SK-N-SH treated with all-trans-retinoic acid at 6 μM for 48 hours (cell line): ENCODE measurements around the gene SOX10.

Experiments used
- ATAC-seq: fragments of 200-7000 bp; cut with Tn5 transposase; 3 replicates; pipeline ENCODE4 v1.9.1; 2020; ENCODE audit warnings: mild to moderate bottlenecking, moderate library complexity
- ARNTL ChIP-seq: fragments of 450-650 bp; formaldehyde crosslinking; IDR thresholded peaks from 2 replicates; pipeline ENCODE4 v1.5.0; 2020; ENCODE audit warnings: low read depth, mild to moderate bottlenecking, moderate library complexity, borderline replicate concordance
- BACH2 ChIP-seq: fragments of 250-450 bp; sonication (Bioruptor Pico); IDR thresholded peaks from 2 replicates; pipeline ENCODE4 v1.9.0; 2021; ENCODE audit warnings: mild to moderate bottlenecking, borderline replicate concordance
- CSDC2 ChIP-seq: fragments of 250-450 bp; sonication (Bioruptor Pico); IDR thresholded peaks from 2 replicates; pipeline ENCODE4 v1.5.0; 2020; ENCODE audit warnings: mild to moderate bottlenecking, moderate library complexity
- ESRRG ChIP-seq: fragments of 250-450 bp; sonication (Bioruptor Pico); IDR thresholded peaks from 2 replicates; pipeline ENCODE4 v1.6.1; 2021; ENCODE audit warnings: mild to moderate bottlenecking
- GLIS3 ChIP-seq: fragments of 250-450 bp; sonication (Bioruptor Pico); IDR thresholded peaks from 2 replicates; pipeline ENCODE4 v1.5.0; 2020; ENCODE audit warnings: mild to moderate bottlenecking, moderate library complexity
- ISL1 ChIP-seq: fragments of 250-450 bp; sonication (Bioruptor Pico); IDR thresholded peaks from 2 replicates; pipeline ENCODE4 v2.1.2; 2022; ENCODE audit warnings: mild to moderate bottlenecking, moderate library complexity
- OSR1 ChIP-seq: fragments of 250-450 bp; sonication (Bioruptor Pico); IDR thresholded peaks from 2 replicates; pipeline ENCODE4 v1.8.0; 2022; ENCODE audit warnings: moderate library complexity, mild to moderate bottlenecking, inconsistent platforms
- PPARA ChIP-seq: fragments of 250-450 bp; sonication (Bioruptor Pico); IDR thresholded peaks from 2 replicates; pipeline ENCODE4 v1.5.0; 2020; ENCODE audit warnings: mild to moderate bottlenecking, borderline replicate concordance
- RARB ChIP-seq: fragments of 250-450 bp; sonication (Bioruptor Pico); IDR thresholded peaks from 2 replicates; pipeline ENCODE4 v1.8.0; 2021; ENCODE audit warnings: mild to moderate bottlenecking, moderate library complexity
- SNAI2 ChIP-seq: fragments of 250-450 bp; sonication (Bioruptor Pico); IDR thresholded peaks from 2 replicates; pipeline ENCODE4 v1.5.0; 2020; ENCODE audit warnings: mild to moderate bottlenecking, moderate library complexity
- TCF4 ChIP-seq: fragments of 250-450 bp; sonication (Bioruptor Pico); IDR thresholded peaks from 2 replicates; pipeline ENCODE4 v1.8.0; 2021; ENCODE audit warnings: mild to moderate bottlenecking, moderate library complexity, borderline replicate concordance
- TOX ChIP-seq: fragments of 250-450 bp; sonication (Bioruptor Pico); IDR thresholded peaks from 2 replicates; pipeline ENCODE4 v1.8.0; 2021; ENCODE audit warnings: mild to moderate bottlenecking, moderate library complexity, borderline replicate concordance
- ZC3H10 ChIP-seq: fragments of 250-450 bp; sonication (Bioruptor Pico); IDR thresholded peaks from 2 replicates; pipeline ENCODE4 v1.5.1; 2021; ENCODE audit warnings: mild to moderate bottlenecking, moderate library complexity
- ZFP3 ChIP-seq: fragments of 250-450 bp; sonication (Bioruptor Pico); IDR thresholded peaks from 2 replicates; pipeline ENCODE4 v1.5.0; 2020; ENCODE audit warnings: mild to moderate bottlenecking, moderate library complexity
- ZFP30 ChIP-seq: fragments of 450-650 bp; formaldehyde crosslinking; IDR thresholded peaks from 2 replicates; pipeline ENCODE4 v1.5.0; 2022; ENCODE audit warnings: mild to moderate bottlenecking, moderate library complexity
- ZNF70 ChIP-seq: fragments of 450-650 bp; formaldehyde crosslinking; IDR thresholded peaks from 2 replicates; pipeline ENCODE4 v1.5.0; 2020; ENCODE audit warnings: mild to moderate bottlenecking, moderate library complexity
- ZNF8 ChIP-seq: fragments of 450-650 bp; formaldehyde crosslinking; IDR thresholded peaks from 2 replicates; pipeline ENCODE4 v1.5.0; 2020; ENCODE audit warnings: mild to moderate bottlenecking, moderate library complexity
- TF ChIP-seq, protein P1 (sequence below): fragments of 250-450 bp; sonication (Bioruptor Pico); IDR thresholded peaks from 2 replicates; pipeline ENCODE4 v1.5.1; 2021; ENCODE audit warnings: mild to moderate bottlenecking, moderate library complexity
- TF ChIP-seq, protein P2 (sequence below): fragments of 250-450 bp; sonication (Bioruptor Pico); IDR thresholded peaks from 2 replicates; pipeline ENCODE4 v1.8.0; 2020; ENCODE audit warnings: mild to moderate bottlenecking, moderate library complexity, borderline replicate concordance
- TF ChIP-seq, protein P3 (sequence below): fragments of 250-450 bp; sonication (Bioruptor Pico); IDR thresholded peaks from 2 replicates; pipeline ENCODE4 v1.5.0; 2020; ENCODE audit warnings: mild to moderate bottlenecking, moderate library complexity
- TF ChIP-seq, protein P4 (sequence below): fragments of 250-450 bp; sonication (Bioruptor Pico); IDR thresholded peaks from 2 replicates; pipeline ENCODE4 v1.8.0; 2021; ENCODE audit warnings: low read depth, mild to moderate bottlenecking, moderate library complexity, borderline replicate concordance
- TF ChIP-seq, protein P5 (sequence below): fragments of 250-450 bp; sonication (Bioruptor Pico); IDR thresholded peaks from 2 replicates; pipeline ENCODE4 v1.5.1; 2020; ENCODE audit warnings: low read depth, mild to moderate bottlenecking, moderate library complexity

The SOX10 gene

DNA sequence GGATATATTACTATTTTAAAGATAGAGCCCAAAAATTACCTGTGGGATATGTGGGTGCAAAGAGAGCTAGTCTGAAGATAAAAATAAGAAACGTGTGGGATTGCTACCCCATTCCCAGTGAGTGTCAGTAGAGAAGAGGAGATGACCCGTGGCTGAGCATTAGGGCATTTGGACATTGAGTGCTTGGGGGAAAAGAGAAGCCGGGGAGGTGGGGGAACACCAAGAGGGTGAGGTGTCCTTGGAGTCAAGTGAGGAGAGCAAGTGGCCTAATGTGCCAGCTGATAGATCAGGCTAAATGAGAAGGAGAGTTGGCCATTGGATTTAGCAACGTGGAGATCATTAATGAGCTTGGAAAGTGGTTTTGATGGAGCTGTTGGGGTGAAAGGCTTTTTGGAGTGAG lies 29.7 kb downstream of the SOX10 start:
- TF ChIP-seq RARB (no peak), ZNF8 (CRISPR knock-in tag) (no peak), SNAI2 (no peak), ISL1 (no peak), BACH2 (CRISPR knock-in tag) (no peak), ZFP3 (CRISPR knock-in tag) (no peak), TOX (CRISPR knock-in tag) (no peak), PPARA (no peak), TCF4 (CRISPR knock-in tag) (no peak), CSDC2 (CRISPR knock-in tag) (no peak), ESRRG (CRISPR knock-in tag) (no peak), ARNTL (no peak), ZFP30 (no peak), ZC3H10 (CRISPR knock-in tag) (no peak)
- TF ChIP-seq, protein P1, sequence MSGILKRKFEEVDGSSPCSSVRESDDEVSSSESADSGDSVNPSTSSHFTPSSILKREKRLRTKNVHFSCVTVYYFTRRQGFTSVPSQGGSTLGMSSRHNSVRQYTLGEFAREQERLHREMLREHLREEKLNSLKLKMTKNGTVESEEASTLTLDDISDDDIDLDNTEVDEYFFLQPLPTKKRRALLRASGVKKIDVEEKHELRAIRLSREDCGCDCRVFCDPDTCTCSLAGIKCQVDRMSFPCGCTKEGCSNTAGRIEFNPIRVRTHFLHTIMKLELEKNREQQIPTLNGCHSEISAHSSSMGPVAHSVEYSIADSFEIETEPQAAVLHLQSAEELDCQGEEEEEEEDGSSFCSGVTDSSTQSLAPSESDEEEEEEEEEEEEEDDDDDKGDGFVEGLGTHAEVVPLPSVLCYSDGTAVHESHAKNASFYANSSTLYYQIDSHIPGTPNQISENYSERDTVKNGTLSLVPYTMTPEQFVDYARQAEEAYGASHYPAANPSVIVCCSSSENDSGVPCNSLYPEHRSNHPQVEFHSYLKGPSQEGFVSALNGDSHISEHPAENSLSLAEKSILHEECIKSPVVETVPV, result no peak
- TF ChIP-seq, protein P2, sequence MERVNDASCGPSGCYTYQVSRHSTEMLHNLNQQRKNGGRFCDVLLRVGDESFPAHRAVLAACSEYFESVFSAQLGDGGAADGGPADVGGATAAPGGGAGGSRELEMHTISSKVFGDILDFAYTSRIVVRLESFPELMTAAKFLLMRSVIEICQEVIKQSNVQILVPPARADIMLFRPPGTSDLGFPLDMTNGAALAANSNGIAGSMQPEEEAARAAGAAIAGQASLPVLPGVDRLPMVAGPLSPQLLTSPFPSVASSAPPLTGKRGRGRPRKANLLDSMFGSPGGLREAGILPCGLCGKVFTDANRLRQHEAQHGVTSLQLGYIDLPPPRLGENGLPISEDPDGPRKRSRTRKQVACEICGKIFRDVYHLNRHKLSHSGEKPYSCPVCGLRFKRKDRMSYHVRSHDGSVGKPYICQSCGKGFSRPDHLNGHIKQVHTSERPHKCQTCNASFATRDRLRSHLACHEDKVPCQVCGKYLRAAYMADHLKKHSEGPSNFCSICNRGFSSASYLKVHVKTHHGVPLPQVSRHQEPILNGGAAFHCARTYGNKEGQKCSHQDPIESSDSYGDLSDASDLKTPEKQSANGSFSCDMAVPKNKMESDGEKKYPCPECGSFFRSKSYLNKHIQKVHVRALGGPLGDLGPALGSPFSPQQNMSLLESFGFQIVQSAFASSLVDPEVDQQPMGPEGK (CRISPR knock-in tag), result no peak
- TF ChIP-seq, protein P3, sequence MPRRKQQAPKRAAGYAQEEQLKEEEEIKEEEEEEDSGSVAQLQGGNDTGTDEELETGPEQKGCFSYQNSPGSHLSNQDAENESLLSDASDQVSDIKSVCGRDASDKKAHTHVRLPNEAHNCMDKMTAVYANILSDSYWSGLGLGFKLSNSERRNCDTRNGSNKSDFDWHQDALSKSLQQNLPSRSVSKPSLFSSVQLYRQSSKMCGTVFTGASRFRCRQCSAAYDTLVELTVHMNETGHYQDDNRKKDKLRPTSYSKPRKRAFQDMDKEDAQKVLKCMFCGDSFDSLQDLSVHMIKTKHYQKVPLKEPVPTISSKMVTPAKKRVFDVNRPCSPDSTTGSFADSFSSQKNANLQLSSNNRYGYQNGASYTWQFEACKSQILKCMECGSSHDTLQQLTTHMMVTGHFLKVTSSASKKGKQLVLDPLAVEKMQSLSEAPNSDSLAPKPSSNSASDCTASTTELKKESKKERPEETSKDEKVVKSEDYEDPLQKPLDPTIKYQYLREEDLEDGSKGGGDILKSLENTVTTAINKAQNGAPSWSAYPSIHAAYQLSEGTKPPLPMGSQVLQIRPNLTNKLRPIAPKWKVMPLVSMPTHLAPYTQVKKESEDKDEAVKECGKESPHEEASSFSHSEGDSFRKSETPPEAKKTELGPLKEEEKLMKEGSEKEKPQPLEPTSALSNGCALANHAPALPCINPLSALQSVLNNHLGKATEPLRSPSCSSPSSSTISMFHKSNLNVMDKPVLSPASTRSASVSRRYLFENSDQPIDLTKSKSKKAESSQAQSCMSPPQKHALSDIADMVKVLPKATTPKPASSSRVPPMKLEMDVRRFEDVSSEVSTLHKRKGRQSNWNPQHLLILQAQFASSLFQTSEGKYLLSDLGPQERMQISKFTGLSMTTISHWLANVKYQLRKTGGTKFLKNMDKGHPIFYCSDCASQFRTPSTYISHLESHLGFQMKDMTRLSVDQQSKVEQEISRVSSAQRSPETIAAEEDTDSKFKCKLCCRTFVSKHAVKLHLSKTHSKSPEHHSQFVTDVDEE (CRISPR knock-in tag), result no peak
- TF ChIP-seq, protein P4, sequence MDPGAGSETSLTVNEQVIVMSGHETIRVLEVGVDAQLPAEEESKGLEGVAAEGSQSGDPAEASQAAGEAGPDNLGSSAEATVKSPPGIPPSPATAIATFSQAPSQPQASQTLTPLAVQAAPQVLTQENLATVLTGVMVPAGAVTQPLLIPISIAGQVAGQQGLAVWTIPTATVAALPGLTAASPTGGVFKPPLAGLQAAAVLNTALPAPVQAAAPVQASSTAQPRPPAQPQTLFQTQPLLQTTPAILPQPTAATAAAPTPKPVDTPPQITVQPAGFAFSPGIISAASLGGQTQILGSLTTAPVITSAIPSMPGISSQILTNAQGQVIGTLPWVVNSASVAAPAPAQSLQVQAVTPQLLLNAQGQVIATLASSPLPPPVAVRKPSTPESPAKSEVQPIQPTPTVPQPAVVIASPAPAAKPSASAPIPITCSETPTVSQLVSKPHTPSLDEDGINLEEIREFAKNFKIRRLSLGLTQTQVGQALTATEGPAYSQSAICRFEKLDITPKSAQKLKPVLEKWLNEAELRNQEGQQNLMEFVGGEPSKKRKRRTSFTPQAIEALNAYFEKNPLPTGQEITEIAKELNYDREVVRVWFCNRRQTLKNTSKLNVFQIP (CRISPR knock-in tag), result no peak
- TF ChIP-seq, protein P5, sequence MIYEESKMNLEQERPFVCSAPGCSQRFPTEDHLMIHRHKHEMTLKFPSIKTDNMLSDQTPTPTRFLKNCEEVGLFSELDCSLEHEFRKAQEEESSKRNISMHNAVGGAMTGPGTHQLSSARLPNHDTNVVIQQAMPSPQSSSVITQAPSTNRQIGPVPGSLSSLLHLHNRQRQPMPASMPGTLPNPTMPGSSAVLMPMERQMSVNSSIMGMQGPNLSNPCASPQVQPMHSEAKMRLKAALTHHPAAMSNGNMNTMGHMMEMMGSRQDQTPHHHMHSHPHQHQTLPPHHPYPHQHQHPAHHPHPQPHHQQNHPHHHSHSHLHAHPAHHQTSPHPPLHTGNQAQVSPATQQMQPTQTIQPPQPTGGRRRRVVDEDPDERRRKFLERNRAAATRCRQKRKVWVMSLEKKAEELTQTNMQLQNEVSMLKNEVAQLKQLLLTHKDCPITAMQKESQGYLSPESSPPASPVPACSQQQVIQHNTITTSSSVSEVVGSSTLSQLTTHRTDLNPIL (CRISPR knock-in tag), result no peak
- ATAC-seq, result no peak

DNA sequence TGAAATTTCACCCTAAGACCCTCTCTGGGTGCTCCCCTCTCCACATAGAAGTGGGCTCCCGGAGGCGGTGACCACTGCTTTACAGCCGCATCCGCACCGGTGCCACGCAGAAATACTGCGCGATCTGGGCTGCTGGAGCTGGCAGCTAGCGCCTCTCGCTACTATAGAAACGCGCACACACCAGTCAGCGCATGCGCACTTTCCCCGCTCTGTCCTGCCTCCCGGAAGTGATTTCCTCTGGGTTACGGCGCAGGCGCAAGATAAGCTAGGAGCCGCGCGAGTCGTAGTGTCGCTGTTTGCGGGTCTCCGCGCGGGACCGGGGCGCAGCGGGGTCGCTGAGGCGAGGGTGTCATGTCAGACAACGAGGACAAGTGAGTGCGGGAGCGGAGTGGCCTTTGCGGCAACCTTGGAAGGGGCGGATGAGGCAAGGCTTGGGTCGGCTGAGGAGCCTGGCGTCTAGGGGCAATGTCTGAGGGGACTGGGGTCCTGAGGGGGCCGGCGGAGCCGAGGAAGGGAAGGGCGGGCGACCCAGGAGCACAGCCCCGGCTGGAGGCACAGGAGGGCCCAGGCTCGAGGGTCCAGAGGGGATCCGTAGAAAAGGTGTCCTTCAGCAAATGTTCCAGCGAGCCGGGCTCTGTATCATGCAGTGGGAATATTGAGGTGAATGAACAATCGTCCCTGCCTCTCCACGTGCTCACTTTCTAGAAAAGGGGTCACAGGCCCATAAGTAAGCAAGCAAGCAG lies 30.7 kb downstream of the SOX10 start, which contains the start of the genes C22orf23 and POLR2F:
Gene C22orf23 (minus strand): TSS at position 165 of the 743 bp plus-strand sequence. CDS start 452 bp downstream, outside the sequence.
Gene POLR2F (plus strand): TSS at position 263 of the 743 bp plus-strand sequence. CDS start 89 bp downstream, at position 352.
- TF ChIP-seq OSR1 (CRISPR knock-in tag) (no peak), ZFP30 (no peak), ZFP3 (CRISPR knock-in tag) (no peak), ZC3H10 (CRISPR knock-in tag) (no peak), ZNF8 (CRISPR knock-in tag) (no peak), CSDC2 (CRISPR knock-in tag) (no peak), BACH2 (CRISPR knock-in tag) (no peak), GLIS3 (CRISPR knock-in tag) (no peak), ISL1 (no peak), ZNF70 (CRISPR knock-in tag) (no peak), SNAI2 (no peak), TOX (CRISPR knock-in tag) (no peak), RARB (no peak), TCF4 (CRISPR knock-in tag) (no peak), ARNTL (no peak), PPARA (no peak)
- TF ChIP-seq, protein P1, result no peak
- TF ChIP-seq, protein P2 (CRISPR knock-in tag), result no peak
- TF ChIP-seq, protein P5 (CRISPR knock-in tag), result no peak
- peak; percentile 91 for ATAC-seq
